Right lobe of liver (tissue), 4 donors: ENCODE results near the gene SLC7A10.

Experiments used
- CTCF ChIP-seq, 4 donors: fragments of 200-600 bp in 3 of 4; fragments of 450-650 bp in 1 of 4; IDR thresholded peaks; one replicate each; pipeline versions ENCODE4 v1.5.1 to v1.8.0; 2016 to 2022; ENCODE audit warnings: antibody characterized with exemption in 4 of 4, mild to moderate bottlenecking in 2 of 4
- POLR2A ChIP-seq: fragments of 450-650 bp; IDR thresholded peaks from one replicate; pipeline ENCODE4 v1.6.1; 2017; ENCODE audit warnings: antibody characterized with exemption, mild to moderate bottlenecking
- donor health status: DM: no; HTN: no; CAD: no.
- donor health status: DM: no; HTN: no; CAD: no.
- donor health status: DM: no; HTN: yes; CAD: no.

- TF ChIP-seq CTCF (IDR thresholded peaks at IDR 0.05): no peak
- TF ChIP-seq POLR2A: no peak
Observed at GRCh38 chr19:33198169-33198568, 27.5 kb downstream of the SLC7A10 start.
